GM18951 (cell line): Measurements from ENCODE around the gene CXCL8.
"Not testable (repeated sequence)": the region's sequence is repeated elsewhere in the genome, so short reads cannot be mapped to it uniquely, and the experiment has no call there.

Source experiments
- POLR2A ChIP-seq: IDR thresholded peaks from 4 replicates; pipeline ENCODE4 v1.6.1; 2011; ENCODE audit warnings: mild to moderate bottlenecking; ENCODE audit not compliant: insufficient read length, insufficient read depth; ENCODE audit errors: extremely low read depth
- in situ Hi-C: fragments of 300-500 bp; cut with MboI; formaldehyde crosslinking; loops from one replicate; pipeline ENCODE4 v1.12.0; 2022; ENCODE audit warnings: low sequenced_read_pairs, mixed read lengths, inconsistent platforms; ENCODE audit not compliant: unreplicated experiment

CXCL8 gene

DNA sequence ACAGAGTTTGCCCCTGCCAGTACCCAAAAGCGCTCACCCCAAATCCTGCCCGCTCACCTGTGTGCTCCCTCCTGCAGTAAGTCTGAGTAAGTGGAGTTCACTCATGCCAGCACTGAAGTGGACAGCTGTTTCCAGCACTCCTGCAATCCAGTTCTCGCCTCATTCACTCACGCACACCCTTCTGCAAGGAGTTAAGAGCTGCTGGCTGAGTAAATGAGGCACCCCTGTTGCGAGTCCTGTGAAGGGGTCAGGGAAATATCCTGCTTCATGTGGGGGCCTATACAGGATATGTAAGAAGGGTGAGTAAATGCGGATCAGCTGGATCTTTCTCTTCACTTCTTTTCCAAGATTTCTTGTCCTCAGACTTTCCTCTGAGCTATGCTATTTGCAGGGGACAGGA is 23.5 kb downstream of the CXCL8 start:
- no peak for TF ChIP-seq POLR2A
- in situ Hi-C loops = no loop called here

GRCh38 chr4:73764513-73764912 is 24.1 kb downstream of the CXCL8 start:
- in situ Hi-C loops = no loop called here

GRCh38 chr4:73765296-73765695 is 24.9 kb downstream of the CXCL8 start:
- in situ Hi-C loops = no loop called here
- no peak for TF ChIP-seq POLR2A

More at GRCh38 chr4:73764513-73764912, 24.1 kb downstream of the CXCL8 start:
- no peak for TF ChIP-seq POLR2A

DNA sequence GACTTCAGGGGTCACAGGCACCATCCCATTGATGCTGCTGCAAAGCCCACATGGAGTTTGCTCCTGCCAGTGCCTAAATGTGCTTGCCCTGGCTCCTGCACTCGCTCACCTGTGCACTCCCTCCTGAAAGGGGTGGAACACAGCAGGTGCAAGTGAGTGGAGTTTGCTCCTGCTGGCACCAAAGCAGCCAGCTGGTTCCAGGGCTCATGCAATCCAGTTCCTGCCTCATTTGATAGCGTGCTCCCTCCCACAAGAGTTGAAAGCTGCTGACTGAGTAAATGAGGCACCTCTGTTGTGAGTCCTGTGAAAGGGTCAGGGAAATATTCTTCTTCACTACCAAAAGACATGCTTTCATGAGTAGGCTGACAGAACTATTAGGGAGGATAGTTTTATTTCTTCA is 30.5 kb downstream of the CXCL8 start:
- no peak for TF ChIP-seq POLR2A
- in situ Hi-C loops = no loop called here

DNA sequence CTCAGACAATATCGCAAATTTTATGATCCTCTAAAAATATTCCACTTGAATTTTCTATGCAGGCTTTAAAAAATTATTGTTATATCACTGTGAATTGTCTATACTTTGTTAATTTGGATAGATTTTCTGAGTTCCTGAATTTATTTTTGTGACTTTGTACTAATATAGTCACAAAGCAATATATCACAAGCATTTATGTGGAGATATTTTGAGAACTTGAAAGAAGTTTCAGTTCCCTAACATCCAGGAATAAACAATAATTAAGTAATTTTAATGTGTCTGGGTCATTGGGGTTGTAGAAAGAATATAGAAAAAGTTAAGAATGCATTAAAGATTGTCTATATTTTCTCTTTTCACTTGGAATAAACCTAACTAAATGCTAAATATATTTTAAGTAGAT is 32.0 kb downstream of the CXCL8 start:
- in situ Hi-C loops = no loop called here
- no peak for TF ChIP-seq POLR2A

DNA sequence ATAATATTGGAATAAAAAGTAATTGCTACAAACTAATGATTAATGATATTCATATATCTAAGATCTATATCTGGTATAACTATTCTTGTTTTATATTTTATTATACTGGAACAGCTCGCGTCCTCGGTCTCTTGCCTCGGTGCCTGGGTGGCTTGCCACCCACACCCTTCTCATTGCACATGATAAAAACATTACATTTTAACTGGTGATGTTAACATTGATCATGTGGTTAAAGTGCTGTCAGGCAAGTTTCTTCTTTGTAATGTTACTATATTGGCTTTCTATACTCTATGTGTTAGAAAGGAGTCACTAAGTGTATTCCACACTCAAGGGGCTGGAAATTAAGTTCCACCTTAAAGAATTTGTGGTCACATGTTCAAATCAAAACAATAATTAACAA is 34.0 kb downstream of the CXCL8 start:
- in situ Hi-C loops = not testable (repeated sequence)

GRCh38 chr4:73776321-73776729 is 36.0 kb downstream of the CXCL8 start:
- in situ Hi-C loops = no loop called here
- no peak for TF ChIP-seq POLR2A

DNA sequence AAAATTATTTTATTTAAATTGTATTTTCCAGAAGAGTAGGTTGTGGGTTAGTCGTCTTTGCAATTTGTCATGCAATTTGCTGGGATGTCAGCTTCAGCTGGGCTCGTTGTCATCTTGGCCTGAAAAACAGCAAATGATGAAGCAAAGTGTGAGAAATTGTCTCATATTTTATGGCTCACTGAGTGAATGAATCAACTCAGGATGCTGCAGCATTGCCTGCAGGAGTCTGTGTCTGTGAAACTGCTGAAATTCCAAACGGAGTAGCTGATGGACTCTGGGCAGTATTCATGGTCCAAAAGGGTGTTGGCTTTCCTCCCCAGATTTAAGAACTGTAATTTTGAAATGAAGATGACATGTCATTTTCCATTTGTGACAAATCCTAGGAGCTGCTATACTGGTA is 37.2 kb downstream of the CXCL8 start:
- no peak for TF ChIP-seq POLR2A
- in situ Hi-C loops = no loop called here

DNA sequence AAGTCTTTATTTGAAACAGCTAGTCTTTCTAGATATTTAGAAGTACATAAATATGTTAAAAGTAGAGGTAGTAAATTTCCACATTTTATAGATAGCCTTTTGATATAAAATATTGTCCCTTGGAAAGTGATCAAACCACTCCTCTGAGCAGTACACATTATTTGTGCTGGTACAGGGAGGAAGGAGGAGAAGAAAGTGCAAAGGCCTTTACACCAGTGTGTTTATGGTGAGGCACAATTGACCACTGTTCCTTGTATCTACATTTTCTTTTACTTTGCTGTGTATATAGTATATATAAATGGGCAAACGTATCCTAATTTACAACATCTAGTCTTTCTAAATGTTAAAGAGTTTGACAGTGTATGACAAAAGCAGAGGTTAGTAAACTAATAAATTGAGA is 39.9 kb downstream of the CXCL8 start:
- TF ChIP-seq POLR2A = no peak
- in situ Hi-C loops = no loop called here

- no peak for TF ChIP-seq POLR2A
- in situ Hi-C loops = no loop called here
Observed at GRCh38 chr4:73780834-73781233, 40.5 kb downstream of the CXCL8 start.

DNA sequence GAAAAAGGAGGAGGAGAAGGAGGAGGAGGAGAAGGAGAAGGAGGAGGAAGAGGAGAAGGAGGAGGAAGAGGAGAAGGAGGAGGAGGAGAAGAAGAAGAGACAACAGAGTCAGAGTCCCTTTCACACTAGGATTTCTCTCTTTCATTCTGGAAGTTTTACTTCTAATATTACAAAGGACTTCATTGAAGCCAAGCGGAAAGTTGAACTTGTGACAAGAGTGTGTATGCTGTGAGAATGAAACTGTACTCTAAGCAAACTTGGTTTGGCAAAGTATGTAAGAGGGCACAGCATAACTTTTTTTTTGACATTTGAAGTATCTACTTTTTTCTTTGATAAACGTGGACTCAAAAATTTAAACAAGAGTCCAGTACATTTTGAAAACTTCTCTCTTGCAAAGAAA is 48.0 kb downstream of the CXCL8 start:
- TF ChIP-seq POLR2A = no peak
- in situ Hi-C loops = no loop called here
